Anterior cingulate cortex (tissue), 58 donors: ENCODE measurements around the gene ZSWIM5.
"Not testable (repeated sequence)": the region's sequence is repeated elsewhere in the genome, so short reads cannot be mapped to it uniquely, and the experiment has no call there.

Source experiments
- DNase-seq, 58 donors: peaks; one replicate each; lab custom pipeline; 2025; lab: John Stamatoyannopoulos, UW

The ZSWIM5 gene

DNA sequence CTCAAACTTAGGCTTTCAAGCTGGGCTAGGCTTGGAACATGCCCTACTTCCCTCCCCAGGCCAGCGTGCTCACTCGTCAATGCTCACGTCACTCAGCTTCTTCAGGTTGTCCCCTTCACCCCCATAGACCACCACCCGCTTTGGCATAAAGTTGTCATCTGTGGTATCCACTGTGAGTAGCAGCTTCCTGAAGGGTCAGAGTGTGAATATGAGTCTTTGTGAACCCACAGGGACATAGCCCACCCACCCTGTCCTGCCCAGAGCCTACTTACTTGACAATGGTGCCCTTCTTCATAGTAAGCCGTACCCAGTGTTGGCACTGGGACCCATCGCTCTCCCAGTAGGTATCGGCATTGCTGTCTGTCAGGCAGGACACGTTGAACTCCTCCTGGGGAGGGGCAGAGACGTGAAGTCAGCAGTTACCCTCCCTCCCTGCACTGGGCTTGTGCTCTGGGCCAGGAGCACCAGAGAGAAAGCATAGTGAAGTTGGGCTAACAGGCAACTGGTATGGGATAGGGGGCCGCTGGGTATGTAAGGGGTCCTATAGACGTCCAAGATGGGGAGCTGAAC is 197.0 kb downstream of the ZSWIM5 start:
- no peak for DNase-seq

DNA sequence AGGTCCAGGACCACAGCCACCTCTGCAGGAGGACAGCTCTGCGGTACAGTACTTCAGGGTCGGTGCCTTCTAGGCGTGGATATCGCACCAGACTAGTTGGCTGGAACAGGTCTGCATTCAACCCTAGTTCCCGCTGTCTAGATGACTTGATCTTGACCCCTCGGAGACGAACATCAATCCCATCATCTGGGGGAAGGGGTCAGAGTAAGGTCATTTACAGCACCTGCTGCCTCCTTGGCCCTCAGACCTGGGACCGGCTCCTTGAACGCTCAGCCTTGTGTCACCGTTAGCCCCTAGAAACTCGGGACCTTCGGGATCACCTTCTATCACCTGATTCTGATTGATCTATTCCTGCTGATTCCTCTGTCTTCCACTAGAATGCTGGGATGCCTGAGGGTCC is 197.9 kb downstream of the ZSWIM5 start:
- no peak for DNase-seq

DNA sequence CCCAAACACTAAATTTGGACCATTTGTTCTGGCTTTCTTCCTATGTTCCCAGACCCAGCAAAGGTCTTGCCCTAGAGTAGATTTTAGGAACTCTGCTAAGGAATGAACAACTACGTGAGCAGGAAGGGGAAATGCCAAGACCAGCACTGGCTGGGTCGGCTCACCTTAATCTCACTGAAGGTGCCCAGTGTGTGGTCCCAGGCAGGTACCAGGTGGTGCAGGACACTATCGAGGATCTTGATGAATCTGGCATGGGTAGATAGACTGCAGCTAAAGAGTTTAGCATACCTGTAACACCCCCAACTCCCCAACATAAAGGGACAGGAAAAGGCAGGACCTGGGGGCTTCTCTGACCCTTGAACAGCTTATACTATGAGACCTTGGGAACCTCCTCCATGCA is 198.3 kb downstream of the ZSWIM5 start:
- no peak for DNase-seq

DNA sequence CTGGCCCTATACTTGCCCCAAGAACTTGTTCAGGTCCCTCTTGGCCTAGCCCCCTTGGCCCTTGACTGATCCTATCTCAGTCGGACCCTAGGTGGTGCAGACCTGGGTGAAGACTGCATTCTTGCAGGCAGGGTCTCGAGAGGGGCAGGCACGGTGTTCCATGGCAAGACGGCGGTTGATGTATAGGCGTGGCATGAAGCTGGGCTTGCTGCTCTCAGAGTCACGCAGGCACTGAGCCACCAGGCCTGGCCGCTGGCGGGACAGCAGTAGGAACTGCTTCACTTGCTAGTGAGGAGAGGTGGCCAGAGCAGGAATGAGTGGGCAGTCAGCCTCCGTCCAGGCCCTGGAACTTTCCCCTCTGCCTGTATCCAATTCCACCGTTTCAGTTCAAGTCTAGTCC is 199.1 kb downstream of the ZSWIM5 start:
- DNase-seq: no peak

DNA sequence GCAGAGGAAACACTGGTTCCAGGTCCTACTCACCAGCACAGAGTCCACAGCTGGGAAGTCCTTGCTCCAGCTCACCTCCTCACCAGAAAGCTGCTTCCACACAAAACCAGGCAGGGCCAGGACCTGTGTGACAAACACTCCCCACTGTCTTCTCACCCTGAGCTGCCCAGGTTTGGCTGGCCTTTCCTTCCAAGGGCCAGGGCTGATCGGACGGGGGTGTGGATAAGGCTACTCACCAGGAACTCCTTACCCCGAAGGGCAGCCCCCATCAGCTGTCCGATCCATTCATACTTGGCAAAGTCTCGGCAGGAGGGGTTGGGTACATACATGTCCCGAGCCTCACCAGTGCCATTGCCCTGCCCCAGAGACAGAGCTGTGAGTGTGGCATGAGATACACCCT is 200.6 kb downstream of the ZSWIM5 start:
- no peak for DNase-seq

DNA sequence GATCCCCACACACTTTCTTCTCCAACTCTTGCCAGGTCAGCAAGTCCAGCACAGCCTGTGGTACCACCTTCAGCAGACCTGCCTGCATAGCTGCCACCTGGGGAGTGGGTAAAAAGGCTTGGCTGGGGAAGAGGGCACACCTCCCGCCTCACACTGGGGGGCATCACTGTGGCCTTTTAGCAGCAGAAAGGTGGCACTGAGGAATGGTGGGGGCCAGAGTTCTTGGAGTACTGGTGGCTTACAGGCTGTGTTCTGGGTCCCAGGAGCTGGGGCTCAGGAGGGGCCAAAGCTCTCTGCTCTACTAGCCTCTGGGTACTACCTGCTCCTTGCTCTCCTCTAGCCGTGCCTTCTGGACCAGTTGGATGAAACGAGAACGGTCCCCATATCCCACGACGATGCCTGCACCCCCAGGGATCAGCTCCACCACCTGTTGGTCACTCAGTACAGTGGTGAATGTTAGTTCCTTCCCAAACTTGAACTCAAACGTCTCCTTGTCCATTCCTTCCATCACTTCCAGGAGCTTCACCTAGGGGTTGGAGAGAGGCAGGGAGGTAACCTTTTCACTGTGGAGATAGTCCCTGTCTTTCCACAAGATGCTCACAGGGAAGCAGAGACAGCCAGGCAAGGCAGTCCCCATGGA is 202.0 kb downstream of the ZSWIM5 start:
- no peak for DNase-seq

DNA sequence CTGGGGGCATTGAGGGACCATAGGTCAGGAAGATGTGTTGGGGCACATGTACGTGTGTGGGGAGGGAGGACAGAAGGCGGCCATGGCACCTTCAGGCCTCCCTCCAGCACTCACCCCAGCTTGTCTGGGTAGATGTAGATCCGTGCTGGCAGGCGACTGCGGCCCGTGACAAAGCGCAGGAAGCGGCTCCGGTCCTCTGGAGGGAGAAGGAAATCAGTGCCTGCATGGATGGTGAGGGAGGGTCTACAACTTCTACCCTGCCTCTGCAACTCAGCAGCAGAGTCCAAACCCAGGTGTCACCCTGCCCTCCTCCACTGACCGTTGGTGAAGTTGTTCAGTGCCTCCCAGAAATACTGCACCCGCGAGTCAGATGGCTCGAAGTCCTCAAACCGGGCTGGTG is 202.7 kb downstream of the ZSWIM5 start:
- no peak for DNase-seq

DNA sequence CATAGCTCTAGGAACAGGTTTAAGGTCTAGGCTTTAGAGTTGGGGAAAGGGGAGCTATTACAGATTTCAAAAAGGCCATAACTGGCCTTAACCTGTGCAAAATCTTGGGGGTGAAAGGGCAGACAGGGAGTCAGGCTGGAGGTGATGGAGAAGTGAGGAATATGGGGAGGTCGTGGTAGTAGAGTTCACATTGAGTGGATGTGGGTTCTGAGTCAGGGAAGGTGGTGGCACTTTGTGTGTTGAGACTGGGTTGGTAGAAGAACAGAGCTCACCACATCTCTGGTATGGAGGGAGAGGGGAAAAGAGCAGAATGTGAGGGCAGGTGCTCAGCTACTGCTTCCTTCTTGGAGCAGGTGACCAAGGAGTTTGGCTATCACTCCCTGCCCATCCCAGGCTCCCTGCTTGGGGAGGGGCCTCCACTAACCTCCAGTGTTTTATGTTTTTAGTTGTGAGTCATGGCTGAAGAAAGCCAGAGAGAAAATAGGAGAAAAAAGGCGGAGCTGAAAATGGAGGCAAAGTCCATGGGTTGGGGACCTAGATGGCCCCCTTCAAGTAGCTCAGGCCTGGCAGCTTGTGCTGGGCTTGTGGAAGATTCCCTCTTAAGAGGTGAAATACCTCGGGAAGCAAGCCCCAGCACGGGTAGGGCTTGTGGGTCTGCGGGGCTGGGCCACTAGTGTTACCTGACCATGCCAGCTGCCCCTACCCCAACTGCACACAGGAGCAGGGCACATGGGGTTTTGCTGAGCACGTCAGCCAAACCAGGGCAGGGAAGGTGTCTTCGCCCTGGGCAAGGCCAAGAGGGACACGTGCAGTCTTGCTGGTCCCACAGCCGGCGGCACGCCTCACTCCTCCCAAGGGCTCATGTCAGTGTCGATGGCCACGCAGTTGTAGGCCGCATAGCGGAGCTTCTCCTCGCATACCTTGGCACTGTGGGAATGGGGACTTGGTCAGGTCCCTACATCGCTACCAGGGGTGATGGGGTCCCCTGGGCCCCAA is 203.5 kb downstream of the ZSWIM5 start:
- DNase-seq: no peak

DNA sequence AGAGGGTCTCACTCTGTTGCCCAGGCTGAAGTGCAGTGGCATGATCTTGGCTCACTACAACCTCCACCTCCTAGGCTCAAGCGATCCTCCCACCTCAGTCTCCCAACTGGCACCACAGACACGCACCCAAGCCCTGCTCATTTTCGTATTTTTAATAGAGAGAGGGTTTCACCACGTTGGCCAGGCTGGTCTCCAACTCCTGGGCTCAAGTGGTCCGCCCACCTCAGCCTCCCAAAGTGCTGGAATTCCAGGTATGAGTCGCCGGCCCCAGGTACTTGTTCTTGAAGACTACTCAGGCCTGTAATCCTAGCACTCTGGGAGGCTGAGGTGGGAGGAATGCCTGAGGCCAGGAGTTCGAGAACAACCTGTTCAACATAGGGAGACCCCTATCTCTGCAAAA is 204.8 kb downstream of the ZSWIM5 start:
- not testable (repeated sequence) for DNase-seq

DNA sequence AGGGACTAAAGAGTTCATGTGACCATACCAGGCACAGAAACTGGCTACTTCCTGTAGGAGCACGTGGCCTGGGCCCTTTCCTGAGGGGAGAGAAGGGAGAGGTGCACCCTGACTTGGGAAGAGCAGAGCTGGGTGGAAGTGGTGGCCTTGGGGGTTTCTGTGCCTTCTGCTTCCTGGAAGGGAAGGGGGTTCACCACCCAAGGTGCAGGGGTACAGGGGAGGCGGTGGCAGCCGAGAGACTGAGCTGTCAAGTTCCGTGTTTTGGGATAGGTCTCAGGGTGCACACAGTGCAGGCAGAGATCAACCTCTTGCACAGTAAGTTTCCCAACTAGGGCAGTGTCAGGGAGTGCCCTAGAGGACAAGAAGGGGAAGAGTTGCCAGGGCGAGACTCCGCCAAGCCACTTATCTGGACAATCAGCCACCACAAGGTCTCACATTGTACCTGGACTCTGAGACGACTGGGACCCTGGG is 205.4 kb downstream of the ZSWIM5 start:
- DNase-seq: peak in 1 of 58 donors; percentile 7

DNA sequence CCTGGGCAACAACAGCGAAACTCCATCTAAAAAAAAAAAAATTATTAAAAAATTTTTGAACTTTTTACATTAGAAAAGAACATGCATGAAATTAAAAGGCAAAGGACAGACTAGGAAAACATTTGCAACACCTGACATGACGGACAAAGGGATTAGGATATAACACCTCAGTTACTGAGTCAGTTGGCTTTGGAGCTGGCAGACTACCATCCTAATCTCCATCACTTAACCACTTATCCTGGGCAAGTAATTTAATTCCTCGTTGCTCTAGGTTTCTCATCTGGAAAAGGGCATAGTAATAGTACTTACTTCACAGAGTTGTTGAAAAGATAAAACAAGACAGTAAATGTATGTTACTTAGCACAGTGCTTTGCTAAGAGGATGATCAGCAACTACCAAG is 207.2 kb downstream of the ZSWIM5 start:
- no peak for DNase-seq

DNA sequence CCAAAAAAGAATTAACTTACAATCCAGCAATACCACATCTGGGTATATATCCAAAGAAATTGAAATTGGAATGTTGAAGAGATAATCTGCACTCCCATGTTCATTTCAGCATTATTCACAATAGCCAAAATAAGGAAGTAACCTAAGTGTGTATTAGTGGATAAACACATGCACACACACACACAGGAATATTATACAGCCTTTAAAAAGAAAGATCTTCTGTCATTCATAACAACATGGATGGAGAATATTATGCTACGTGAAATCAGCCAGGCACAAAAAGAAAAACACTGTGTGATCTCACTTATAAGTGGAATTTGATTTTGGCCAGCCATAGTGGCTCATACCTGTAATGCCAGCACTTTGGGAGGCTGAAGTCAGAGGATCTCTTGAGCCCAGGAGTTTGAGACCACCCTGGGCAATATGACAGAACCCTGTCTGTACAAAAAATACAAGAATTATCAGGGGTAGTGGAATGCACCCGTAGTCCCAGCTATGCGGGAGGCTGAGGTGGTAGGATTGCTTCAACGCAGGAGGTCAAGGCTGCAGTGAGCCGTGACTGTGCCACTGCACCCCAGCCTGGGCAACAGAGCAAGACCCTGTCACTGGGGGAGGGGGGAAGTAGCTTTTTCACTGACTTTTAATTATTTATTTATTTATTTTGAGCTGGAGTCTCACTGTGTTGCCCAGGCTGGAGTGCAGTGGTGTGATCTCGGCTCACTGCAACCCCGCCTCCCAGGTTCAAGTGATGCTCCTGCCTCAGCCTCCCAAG is 210.8 kb downstream of the ZSWIM5 start:
- no peak for DNase-seq

DNA sequence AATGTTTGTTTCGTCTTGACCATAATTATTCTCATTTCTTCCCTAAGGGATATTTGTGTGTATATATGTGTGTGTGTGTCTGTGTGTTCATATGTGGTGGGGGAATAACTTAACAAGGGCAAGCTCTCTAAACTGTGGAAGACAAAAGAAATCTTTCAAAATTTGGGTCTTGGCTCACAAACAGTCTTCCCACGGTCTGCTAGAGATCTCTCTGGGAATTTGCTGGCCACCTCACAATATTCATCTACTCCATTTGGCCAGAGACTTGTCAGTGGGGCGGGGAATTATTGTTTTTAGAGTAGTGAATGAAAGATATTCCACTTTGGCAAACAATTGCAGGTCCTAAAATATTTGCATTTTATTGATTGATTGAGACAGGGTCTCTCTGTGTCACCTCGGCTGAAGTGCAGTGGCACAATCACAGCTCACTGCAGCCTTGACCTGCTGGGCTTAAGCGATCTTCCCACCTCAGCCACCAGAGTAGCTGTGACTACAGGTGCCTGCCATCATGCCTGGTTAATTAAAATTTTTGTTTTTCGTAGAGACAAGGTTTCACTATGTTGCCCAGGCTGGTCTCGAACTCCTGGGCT is 212.0 kb downstream of the ZSWIM5 start:
- no peak for DNase-seq

DNA sequence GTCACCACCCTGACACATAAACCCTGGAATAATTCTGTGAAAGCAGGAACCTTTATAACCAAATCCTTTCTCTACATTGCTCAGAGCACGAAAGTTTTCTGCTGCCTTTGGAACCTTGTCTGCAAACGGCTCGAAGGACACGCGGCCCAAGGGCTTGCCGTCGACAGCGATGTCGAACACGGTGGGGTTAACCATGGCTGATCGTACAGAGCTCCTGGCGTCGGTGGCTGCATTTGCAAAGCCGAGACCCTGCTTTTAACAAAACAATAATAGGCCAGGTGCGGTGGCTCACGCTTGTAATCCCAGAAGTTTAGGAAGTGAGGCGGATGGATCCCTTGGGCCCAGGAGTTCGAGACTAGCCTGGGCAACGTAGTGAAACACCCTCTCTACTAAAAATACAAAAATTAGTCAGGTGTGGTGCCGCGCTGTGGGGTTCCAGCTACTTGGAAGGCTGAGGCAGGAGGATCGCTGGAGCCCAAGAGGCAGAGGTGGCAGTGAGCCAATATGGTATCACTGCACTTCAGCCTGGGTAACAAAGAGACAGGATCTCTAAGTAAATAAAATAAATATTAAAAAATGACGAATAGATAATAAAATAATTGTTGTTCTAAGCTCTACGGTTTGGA is 217.8 kb downstream of the ZSWIM5 start:
- no peak for DNase-seq

DNA sequence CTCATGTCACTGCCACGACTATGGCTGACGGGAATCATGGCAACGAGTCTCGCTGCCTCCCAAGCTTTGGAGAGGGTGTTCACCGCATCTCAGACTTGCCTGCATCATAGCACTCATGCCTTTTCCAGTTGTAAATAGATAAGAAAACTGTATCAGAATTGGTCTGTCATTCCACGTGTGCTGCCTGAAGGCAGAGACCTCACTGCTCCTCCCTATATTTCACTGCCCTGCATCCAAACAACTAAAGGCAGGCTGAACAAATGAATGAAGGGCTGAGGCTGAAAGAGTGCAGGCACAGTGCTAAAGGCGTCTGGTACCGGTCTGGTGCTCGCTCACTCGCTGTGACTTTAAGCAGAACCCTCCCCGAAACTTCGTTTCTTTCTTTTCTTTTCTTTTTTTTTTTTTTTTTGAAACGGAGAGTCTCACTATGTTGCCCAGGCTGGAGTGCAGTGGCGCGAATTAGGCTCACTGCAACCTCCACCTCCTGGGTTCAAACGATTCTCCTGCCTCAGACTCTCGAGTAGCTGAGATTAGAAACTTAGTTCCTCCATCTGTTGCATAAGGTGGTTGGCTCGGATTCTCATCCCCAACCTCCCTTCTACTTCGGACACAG is 220.6 kb downstream of the ZSWIM5 start:
- no peak for DNase-seq

DNA sequence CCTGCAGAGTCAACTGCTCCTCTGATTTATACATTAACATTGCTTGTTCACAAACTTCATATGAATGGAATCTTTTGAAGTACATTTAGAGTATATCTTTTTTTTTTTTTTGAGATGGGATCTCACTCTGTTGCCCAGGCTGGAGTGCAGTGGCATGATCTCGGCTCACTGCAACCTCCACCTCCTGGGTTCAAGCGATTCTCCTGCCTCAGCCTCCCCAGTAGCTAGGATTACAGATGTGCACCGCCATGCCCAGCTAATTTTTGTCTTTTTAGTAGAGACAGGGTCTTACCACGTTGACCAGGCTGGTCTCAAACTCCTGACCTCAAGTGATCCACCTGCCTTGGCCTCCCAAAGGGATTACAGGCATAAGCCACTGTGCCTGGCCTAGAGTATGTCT is 229.0 kb downstream of the ZSWIM5 start:
- not testable (repeated sequence) for DNase-seq

DNA sequence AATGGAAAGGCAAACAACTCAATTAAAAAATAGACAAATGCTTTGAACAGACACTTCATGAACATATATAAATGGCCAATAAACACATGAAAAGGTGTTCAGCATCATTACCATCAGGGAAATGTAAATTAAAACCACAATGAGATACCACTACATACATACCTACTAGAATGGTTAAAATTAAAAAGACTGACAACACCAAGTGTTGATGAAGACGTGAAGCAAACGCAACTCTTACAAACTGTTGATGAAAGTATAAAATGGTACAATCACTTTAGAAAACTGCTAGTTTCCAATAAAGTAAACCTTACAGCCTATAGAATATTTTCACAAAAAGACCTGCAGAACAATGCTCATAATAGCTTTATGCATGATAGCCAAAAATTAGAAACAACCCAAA is 230.2 kb downstream of the ZSWIM5 start:
- DNase-seq: no peak

DNA sequence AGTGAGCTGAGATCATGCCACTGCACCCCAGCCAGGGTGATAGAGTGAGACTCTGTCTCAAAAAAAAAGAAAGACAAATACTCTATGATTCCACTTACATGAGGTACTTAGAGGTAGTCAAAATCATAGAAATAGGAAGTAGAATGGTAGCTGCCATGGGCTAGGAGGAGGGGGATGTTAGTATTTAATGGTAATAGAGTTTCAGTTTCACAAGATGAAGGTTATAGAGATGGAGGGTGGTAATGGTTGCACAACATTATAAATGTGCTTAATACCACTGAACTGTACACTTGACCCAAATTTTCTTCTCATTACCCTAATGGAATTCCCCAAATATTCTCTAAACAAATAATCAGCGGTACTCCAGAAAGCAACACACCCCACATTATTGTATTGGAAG is 232.8 kb downstream of the ZSWIM5 start:
- DNase-seq: no peak

DNA sequence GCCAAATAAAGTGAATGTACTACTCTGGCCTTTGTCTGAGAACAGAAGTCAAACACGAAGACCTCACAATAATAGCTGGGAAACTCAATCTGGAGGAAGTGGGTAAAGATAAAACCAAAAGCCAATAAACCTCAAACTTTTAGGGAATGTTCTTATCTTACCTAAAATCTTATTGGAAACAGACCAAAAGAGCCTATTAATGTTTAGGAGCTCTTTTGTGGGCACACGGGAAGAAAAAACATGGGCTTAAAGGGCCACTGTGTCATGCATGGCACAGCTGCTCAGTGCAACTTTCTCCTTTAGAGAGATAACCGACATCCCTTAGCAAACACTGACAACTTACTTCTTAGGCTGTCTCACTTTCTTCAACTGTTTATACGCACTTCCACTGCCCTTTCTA is 236.1 kb downstream of the ZSWIM5 start:
- DNase-seq: no peak
